Mesenchymal stem cell (in vitro differentiated cells and primary cell): ENCODE data around the gene GABBR2.

Experiments used
- DNase-seq: peaks from one replicate; pipeline ENCODE4 v3.0.0-alpha.2; 2013
- H2AFZ ChIP-seq: one replicate; pipeline ENCODE4 v1.6.1; 2013; ENCODE audit warnings: low read depth, mild to moderate bottlenecking, control low read depth, inconsistent platforms, low read length, moderate library complexity
- H2AK5ac ChIP-seq: 2 replicates; pipeline ENCODE4 v1.6.1; 2013; ENCODE audit warnings: low read length, moderate library complexity, mild to moderate bottlenecking, inconsistent platforms; ENCODE audit not compliant: severe bottlenecking
- H2BK120ac ChIP-seq: one replicate; pipeline ENCODE4 v1.6.1; 2013; ENCODE audit warnings: low read depth, mild to moderate bottlenecking, inconsistent platforms, low read length, moderate library complexity
- H2BK12ac ChIP-seq, 2 experiments: one replicate each; pipeline ENCODE4 v1.6.1; 2013; ENCODE audit warnings: inconsistent platforms in 2 of 2, low read length in 2 of 2, mild to moderate bottlenecking in 2 of 2, moderate library complexity in 2 of 2, control low read depth in 1 of 2
- H2BK15ac ChIP-seq: one replicate; pipeline ENCODE4 v1.6.1; 2013; ENCODE audit warnings: mild to moderate bottlenecking, low read depth, inconsistent platforms; ENCODE audit not compliant: poor library complexity, severe bottlenecking
- H2BK5ac ChIP-seq: 2 replicates; pipeline ENCODE4 v1.6.1; 2013; ENCODE audit warnings: low read depth, mild to moderate bottlenecking, low read length, control low read depth, inconsistent platforms; ENCODE audit not compliant: poor library complexity, severe bottlenecking
- H3K14ac ChIP-seq, 2 experiments: one replicate each; pipeline ENCODE4 v1.6.1; 2013; ENCODE audit warnings: inconsistent platforms in 2 of 2, low read length in 2 of 2, control low read depth in 1 of 2, mild to moderate bottlenecking in 1 of 2, moderate library complexity in 1 of 2
- H3K18ac ChIP-seq, 2 experiments: one replicate each; pipeline ENCODE4 v1.6.1; 2013; ENCODE audit warnings: inconsistent platforms in 2 of 2, low read length in 2 of 2, control low read depth in 1 of 2, low read depth in 1 of 2, mild to moderate bottlenecking in 1 of 2
- H3K23ac ChIP-seq, 2 experiments: one replicate each; pipeline ENCODE4 v1.6.1; 2013; ENCODE audit warnings: inconsistent platforms in 2 of 2, low read length in 2 of 2, mild to moderate bottlenecking in 2 of 2, moderate library complexity in 2 of 2, control low read depth in 1 of 2
- H3K27ac ChIP-seq: 2 replicates; pipeline ENCODE4 v1.5.1; 2013; ENCODE audit warnings: mild to moderate bottlenecking, moderate library complexity, low read length, control low read depth, inconsistent platforms; ENCODE audit not compliant: poor library complexity, severe bottlenecking
- H3K27me3 ChIP-seq, 2 experiments: 2 replicates each; pipeline versions ENCODE4 v1.6.1 to v1.7.0; 2013; ENCODE audit warnings: low read length in 2 of 2, mild to moderate bottlenecking in 2 of 2, moderate library complexity in 2 of 2, control low read depth in 1 of 2, inconsistent platforms in 1 of 2; ENCODE audit not compliant: control insufficient read depth in 1 of 2, insufficient read depth in 1 of 2
- H3K36me3 ChIP-seq, 2 experiments: 2 replicates each; pipeline versions ENCODE4 v1.6.1 to v1.7.0; 2013; ENCODE audit warnings: low read length in 2 of 2, control low read depth in 1 of 2, inconsistent platforms in 1 of 2, low read depth in 1 of 2, mild to moderate bottlenecking in 1 of 2; ENCODE audit not compliant: insufficient read depth in 2 of 2, control insufficient read depth in 1 of 2
- H3K4ac ChIP-seq, 2 experiments: one replicate each; pipeline ENCODE4 v1.6.1; 2013; ENCODE audit warnings: inconsistent platforms in 2 of 2, low read length in 2 of 2, mild to moderate bottlenecking in 2 of 2, moderate library complexity in 2 of 2, control low read depth in 1 of 2, low read depth in 1 of 2
- H3K4me1 ChIP-seq: 2 replicates; pipeline ENCODE4 v1.6.1; 2013; ENCODE audit warnings: low read depth, low read length, control low read depth; ENCODE audit not compliant: control insufficient read depth, insufficient read depth
- H3K4me2 ChIP-seq: 2 replicates; pipeline ENCODE4 v1.6.1; 2013; ENCODE audit warnings: low read length, mild to moderate bottlenecking, inconsistent platforms; ENCODE audit not compliant: poor library complexity, severe bottlenecking
- H3K4me3 ChIP-seq, 2 experiments: 2 replicates each; pipeline versions ENCODE4 v1.5.1 to v1.7.0; 2013; ENCODE audit warnings: low read length in 2 of 2, mild to moderate bottlenecking in 2 of 2, control low read depth in 1 of 2, low read depth in 1 of 2; ENCODE audit not compliant: insufficient read depth in 1 of 2
- H3K79me1 ChIP-seq: replicated peaks from 2 replicates; pipeline ENCODE4 v1.6.1; 2013; ENCODE audit warnings: mild to moderate bottlenecking, control low read depth, low read length, inconsistent platforms; ENCODE audit not compliant: poor library complexity, severe bottlenecking
- H3K9ac ChIP-seq: 2 replicates; pipeline ENCODE4 v1.7.0; 2013; ENCODE audit warnings: mild to moderate bottlenecking, low read length, moderate library complexity
- H3K9me3 ChIP-seq: 2 replicates; pipeline ENCODE4 v1.7.0; 2013; ENCODE audit warnings: mild to moderate bottlenecking, low read length; ENCODE audit not compliant: control insufficient read depth
- H4K8ac ChIP-seq: one replicate; pipeline ENCODE4 v1.6.1; 2013; ENCODE audit warnings: inconsistent platforms, mild to moderate bottlenecking, low read length, moderate library complexity
- H4K91ac ChIP-seq: one replicate; pipeline ENCODE4 v1.6.1; 2013; ENCODE audit warnings: mild to moderate bottlenecking, low read length, inconsistent platforms
- WGBS: methylation state at CpG from one replicate; pipeline ENCODE4 v1.1.7; 2013; ENCODE audit warnings: mixed read lengths; 5-methylcytosine and 5-hydroxymethylcytosine counted together

Gene GABBR2

DNA sequence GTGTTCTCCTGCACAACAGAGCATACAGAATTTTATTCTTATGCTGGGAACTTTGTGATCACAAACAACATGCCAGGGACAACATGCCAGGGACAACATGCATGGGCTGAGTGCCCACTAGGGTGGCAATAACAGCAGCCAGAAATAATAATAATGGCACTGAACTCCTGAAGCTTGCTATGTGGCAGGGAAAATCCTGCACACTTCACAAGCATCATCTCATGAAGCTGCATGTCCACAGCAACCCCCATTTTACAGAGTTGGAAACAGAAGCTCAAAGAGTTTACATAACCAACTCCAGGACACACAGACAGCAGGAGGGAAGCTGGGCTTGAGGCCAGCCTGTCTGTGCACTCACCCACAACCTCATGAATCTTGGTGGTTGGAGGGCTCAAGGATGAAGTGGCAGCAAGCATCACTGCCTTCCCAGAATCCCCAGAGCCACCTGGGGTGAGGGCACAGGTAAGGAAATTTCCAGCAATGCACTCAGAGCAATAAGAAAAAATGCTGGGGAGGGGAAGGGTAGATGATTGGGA lies 111.4 kb downstream of the GABBR2 start:
- Histone ChIP-seq H3K4ac (no peak overlapping the region), H3K4me2 (no peak overlapping the region), H3K27me3 (peaks cover 18 to 28% of the 10 kb centered on the region in 2 experiments), H2AK5ac (no peak overlapping the region), H3K23ac (no peak overlapping the region), H2BK12ac (no peak overlapping the region), H4K91ac (no peak overlapping the region), H3K27ac (no peak overlapping the region), H3K9me3 (no peaks in the 10 kb centered on the region), H2BK15ac (no peak overlapping the region), H3K4me1 (peaks cover 1% of the 10 kb centered on the region), H3K18ac (no peak overlapping the region), H3K36me3 (no peaks in the 10 kb centered on the region), H3K14ac (no peak overlapping the region), H3K4me3 (no peak overlapping the region), H3K9ac (no peak overlapping the region), H4K8ac (no peak overlapping the region), H2BK5ac (no peak overlapping the region), H2AFZ (no peak overlapping the region), H2BK120ac (no peak overlapping the region), H3K79me1 (no peaks in the 10 kb centered on the region)
- no peak for DNase-seq

DNA sequence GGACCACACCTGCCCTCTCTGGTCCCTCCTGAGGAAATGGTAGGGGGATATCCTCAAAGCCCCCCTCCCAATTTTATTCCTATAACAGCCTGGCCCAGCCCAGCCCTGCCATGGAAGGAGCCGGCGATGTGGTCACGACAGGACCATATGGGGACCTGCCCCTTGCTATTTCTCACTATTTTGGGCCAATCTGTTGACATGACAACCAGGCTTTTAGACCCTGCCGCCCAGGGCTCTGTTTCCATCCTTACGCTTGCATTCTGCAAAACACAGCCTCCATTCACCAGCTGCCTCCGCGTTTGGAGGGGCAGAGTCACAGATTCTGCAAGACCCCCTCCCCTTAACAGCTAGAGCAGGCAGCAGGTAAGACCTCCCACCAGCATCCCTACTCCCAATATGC lies 112.2 kb downstream of the GABBR2 start:
- no peak for DNase-seq
- Histone ChIP-seq H4K91ac (no peak overlapping the region), H3K23ac (no peak overlapping the region), H3K4ac (no peak overlapping the region), H2BK5ac (no peak overlapping the region), H3K9me3 (no peaks in the 10 kb centered on the region), H4K8ac (no peak overlapping the region), H3K27me3 (peaks cover 18 to 34% of the 10 kb centered on the region in 2 experiments), H2BK120ac (no peak overlapping the region), H2BK12ac (no peak overlapping the region), H2BK15ac (no peak overlapping the region), H2AFZ (no peak overlapping the region), H2AK5ac (no peak overlapping the region), H3K14ac (no peak overlapping the region), H3K36me3 (no peaks in the 10 kb centered on the region), H3K4me3 (no peak overlapping the region), H3K4me2 (no peak overlapping the region), H3K4me1 (peaks cover 1% of the 10 kb centered on the region), H3K27ac (no peak overlapping the region), H3K9ac (no peak overlapping the region), H3K79me1 (no peaks in the 10 kb centered on the region), H3K18ac (no peak overlapping the region)
- 87% methylated on average over 7 of the region's 7 CpGs for WGBS

DNA sequence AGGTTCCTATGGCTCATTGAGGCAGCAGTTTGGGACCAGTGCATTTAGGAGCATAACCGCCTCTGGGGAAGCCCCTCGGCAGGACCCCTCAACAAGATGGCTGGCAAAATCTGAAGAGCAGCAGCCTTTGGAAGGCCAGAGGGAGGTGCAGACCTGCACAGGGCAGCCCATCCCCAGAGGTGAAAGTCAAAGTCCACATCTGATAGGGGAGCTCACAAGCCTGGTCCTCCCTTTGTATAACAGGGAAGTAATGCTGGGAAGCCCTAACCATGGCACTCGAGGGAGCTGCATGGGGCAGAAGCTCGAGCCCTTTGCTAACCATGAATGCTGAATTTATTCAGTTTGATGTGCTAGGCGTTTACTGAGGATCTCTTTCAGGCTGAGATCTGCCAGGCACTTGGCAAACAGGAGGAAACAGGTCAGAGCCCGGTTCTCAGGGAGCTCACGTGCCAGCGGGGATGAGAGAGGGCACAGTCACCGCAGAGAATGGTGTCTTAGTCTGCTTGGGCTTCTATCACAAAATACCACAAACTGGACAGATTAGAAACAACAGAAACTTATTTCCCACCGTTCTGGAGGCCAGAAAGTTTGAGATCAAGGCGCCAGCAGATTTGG lies 114.1 kb downstream of the GABBR2 start:
- H3K23ac ChIP-seq: no peak overlapping the region
- H2AFZ ChIP-seq: no peak overlapping the region
- no peak overlapping the region for H2BK5ac ChIP-seq
- DNase-seq: no peak
- no peaks in the 10 kb centered on the region for H3K9me3 ChIP-seq
- no peak overlapping the region for H4K91ac ChIP-seq
- H3K4me1 ChIP-seq: peaks cover 1% of the 10 kb centered on the region
- H4K8ac ChIP-seq: no peak overlapping the region
- no peak overlapping the region for H2BK120ac ChIP-seq
- no peak overlapping the region for H3K4ac ChIP-seq
- WGBS: 79% methylated on average over 10 of the region's 11 CpGs
- no peak overlapping the region for H2BK15ac ChIP-seq
- H2BK12ac ChIP-seq: no peak overlapping the region
- no peak overlapping the region for H3K9ac ChIP-seq
- no peak overlapping the region for H3K27ac ChIP-seq
- no peak overlapping the region for H2AK5ac ChIP-seq
- H3K4me2 ChIP-seq: no peak overlapping the region
- no peak overlapping the region for H3K14ac ChIP-seq
- no peak overlapping the region for H3K4me3 ChIP-seq
- H3K79me1 ChIP-seq: no peaks in the 10 kb centered on the region
- peaks cover 30 to 49% of the 10 kb centered on the region in 2 experiments for H3K27me3 ChIP-seq
- H3K36me3 ChIP-seq: no peaks in the 10 kb centered on the region
- H3K18ac ChIP-seq: no peak overlapping the region

DNA sequence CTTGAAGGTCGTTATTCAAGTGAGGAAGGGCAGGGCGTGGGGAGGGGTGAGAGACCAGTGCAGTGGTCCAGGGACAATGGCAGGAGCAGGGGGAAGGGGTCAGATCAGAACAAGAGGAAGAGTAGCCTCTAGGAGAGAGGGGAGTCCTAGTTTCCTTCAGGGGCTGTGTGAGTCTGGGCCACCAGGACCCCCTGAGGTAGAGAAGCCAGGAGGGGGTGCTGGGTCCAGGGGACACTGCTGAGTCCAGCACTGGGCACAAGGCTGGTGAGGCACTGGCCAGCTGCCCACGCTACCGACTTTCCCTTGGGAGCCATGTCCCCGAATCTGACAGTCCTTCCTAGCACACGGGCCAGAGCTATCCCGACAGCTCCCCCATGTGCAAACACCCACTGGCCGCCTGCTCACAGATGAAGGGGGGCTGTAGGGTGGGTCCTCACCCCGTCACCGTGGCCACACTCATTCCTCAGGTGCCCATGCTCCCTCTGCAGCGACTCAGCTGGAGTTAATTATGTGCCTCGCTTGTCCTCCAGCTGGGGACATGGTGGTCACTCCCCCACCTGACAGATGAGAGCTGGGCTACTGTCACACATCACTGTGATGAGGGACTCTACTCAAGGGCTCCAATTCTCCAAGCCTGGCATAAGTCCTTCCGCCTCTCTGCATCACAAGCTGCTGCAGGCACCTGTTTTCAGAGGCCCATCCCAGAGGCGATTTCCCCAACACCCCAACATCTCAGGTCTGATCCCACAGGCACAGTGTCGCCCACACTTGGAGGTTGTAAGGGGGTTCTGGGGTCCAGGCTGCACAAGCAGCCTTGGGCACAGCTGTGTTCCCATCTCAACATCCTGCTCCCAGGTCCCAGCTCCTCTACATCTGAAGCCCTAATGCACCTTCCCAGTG lies 115.1 kb downstream of the GABBR2 start:
- H3K23ac ChIP-seq: no peak overlapping the region
- DNase-seq: no peak
- no peak overlapping the region for H2BK120ac ChIP-seq
- WGBS: 85% methylated on average over 14 of the region's 15 CpGs
- no peak overlapping the region for H4K8ac ChIP-seq
- no peak overlapping the region for H3K9ac ChIP-seq
- H2AFZ ChIP-seq: no peak overlapping the region
- no peaks in the 10 kb centered on the region for H3K9me3 ChIP-seq
- no peak overlapping the region for H3K4me3 ChIP-seq
- H3K4me1 ChIP-seq: peaks cover 1% of the 10 kb centered on the region
- H3K14ac ChIP-seq: no peak overlapping the region
- no peak overlapping the region for H2AK5ac ChIP-seq
- H3K4me2 ChIP-seq: no peak overlapping the region
- no peaks in the 10 kb centered on the region for H3K36me3 ChIP-seq
- no peak overlapping the region for H3K27ac ChIP-seq
- peaks cover 31 to 59% of the 10 kb centered on the region in 2 experiments for H3K27me3 ChIP-seq
- no peak overlapping the region for H2BK5ac ChIP-seq
- H4K91ac ChIP-seq: no peak overlapping the region
- H2BK12ac ChIP-seq: no peak overlapping the region
- H3K4ac ChIP-seq: no peak overlapping the region
- no peaks in the 10 kb centered on the region for H3K79me1 ChIP-seq
- H3K18ac ChIP-seq: no peak overlapping the region
- no peak overlapping the region for H2BK15ac ChIP-seq
